H1 (cell line): ENCODE results near the gene UMODL1.

Experiments used
- CTCF ChIP-seq, 3 experiments: IDR thresholded peaks; 1 replicate in 2 of 3; 2 replicates in 1 of 3; pipeline versions ENCODE4 v1.5.1 to v1.6.1; 2011; ENCODE audit warnings: low read length in 3 of 3, mild to moderate bottlenecking in 3 of 3, inconsistent platforms in 2 of 3, low read depth in 1 of 3, moderate library complexity in 1 of 3; ENCODE audit not compliant: insufficient read depth in 1 of 3; ENCODE audit errors: control extremely low read depth in 1 of 3
- EP300 ChIP-seq, 2 experiments: IDR thresholded peaks; 1 replicate in 1 of 2; 2 replicates in 1 of 2; pipeline ENCODE4 v1.6.1; 2011 to 2012; ENCODE audit warnings: low read depth in 2 of 2, low read length in 2 of 2, mild to moderate bottlenecking in 2 of 2, borderline replicate concordance in 1 of 2, inconsistent platforms in 1 of 2, moderate library complexity in 1 of 2
- EZH2 ChIP-seq: fragments of 200-600 bp; sonication (generic); IDR thresholded peaks from 2 replicates; pipeline ENCODE4 v1.7.1; 2012; ENCODE audit warnings: low read depth, mild to moderate bottlenecking, moderate library complexity, low read length, inconsistent platforms; ENCODE audit not compliant: severe bottlenecking
- GABPA ChIP-seq: IDR thresholded peaks from 2 replicates; pipeline ENCODE4 v1.6.1; 2011; ENCODE audit warnings: mild to moderate bottlenecking, low read length, moderate library complexity, borderline replicate concordance; ENCODE audit not compliant: insufficient read depth
- GTF2F1 ChIP-seq: IDR thresholded peaks from 2 replicates; pipeline ENCODE4 v1.6.1; 2012; ENCODE audit warnings: low read depth, low read length, improper control_type of control experiment, borderline replicate concordance
- KDM5A ChIP-seq: fragments of 200-600 bp; IDR thresholded peaks from 2 replicates; pipeline ENCODE4 v1.7.1; 2012; ENCODE audit warnings: mild to moderate bottlenecking, low read length, inconsistent platforms, mixed read lengths
- POLR2A ChIP-seq, 2 experiments: IDR thresholded peaks; 1 replicate in 1 of 2; 2 replicates in 1 of 2; pipeline ENCODE4 v1.6.1; 2011; ENCODE audit warnings: low read depth in 2 of 2, low read length in 2 of 2, mild to moderate bottlenecking in 2 of 2; ENCODE audit errors: control extremely low read depth in 1 of 2
- POLR2AphosphoS5 ChIP-seq: IDR thresholded peaks from 2 replicates; pipeline ENCODE4 v1.6.1; 2011; ENCODE audit warnings: low read depth, low read length
- RAD21 ChIP-seq, 2 experiments: IDR thresholded peaks in 1 of 2; conservative IDR thresholded peaks in 1 of 2; 2 replicates each; pipeline ENCODE4 v1.6.1; 2011; ENCODE audit warnings: low read depth in 2 of 2, low read length in 2 of 2, improper control_type of control experiment in 1 of 2, inconsistent platforms in 1 of 2, mild to moderate bottlenecking in 1 of 2, moderate library complexity in 1 of 2
- RFX5 ChIP-seq: IDR thresholded peaks from 2 replicates; pipeline ENCODE4 v1.6.1; 2011; ENCODE audit warnings: low read depth, low read length, improper control_type of control experiment, borderline replicate concordance
- SP1 ChIP-seq: IDR thresholded peaks from 2 replicates; pipeline ENCODE4 v1.6.1; 2011; ENCODE audit warnings: low read depth, low read length
- SRF ChIP-seq: IDR thresholded peaks from 2 replicates; pipeline ENCODE4 v1.6.1; 2011; ENCODE audit warnings: mild to moderate bottlenecking, low read depth, low read length, moderate library complexity
- TAF1 ChIP-seq: IDR thresholded peaks from 2 replicates; pipeline ENCODE4 v1.6.1; 2011; ENCODE audit warnings: mild to moderate bottlenecking, low read depth, low read length
- TEAD4 ChIP-seq: IDR thresholded peaks from 2 replicates; pipeline ENCODE4 v1.6.1; 2012; ENCODE audit warnings: low read depth, low read length, inconsistent platforms, mixed read lengths

- TF ChIP-seq CTCF (IDR thresholded peaks at IDR 0.05; ENCODE audit: control extremely low read depth in 1 of 3, insufficient read depth in 1 of 3, low read depth in 1 of 3, low read length in 3 of 3) (no peak), GTF2F1 (no peak), KDM5A (no peak), EP300 (IDR thresholded peaks at IDR 0.05; ENCODE audit: borderline replicate concordance in 1 of 2, low read depth in 2 of 2, low read length in 2 of 2) (no peak), RFX5 (no peak), EZH2 (no peak), TAF1 (no peak), SRF (no peak), GABPA (no peak), POLR2AphosphoS5 (no peak), POLR2A (IDR thresholded peaks at IDR 0.05; ENCODE audit: control extremely low read depth in 1 of 2, low read depth in 2 of 2, low read length in 2 of 2) (no peak), SP1 (no peak), TEAD4 (no peak), RAD21 (IDR thresholded peaks at IDR 0.05 in 1 of 2, conservative IDR thresholded peaks at IDR 0.05 in 1 of 2; ENCODE audit: low read depth in 2 of 2, low read length in 2 of 2) (no peak)
Observed at GRCh38 chr21:42191696-42192595, 120.8 kb downstream of the UMODL1 start.
